H9 (cell line): ENCODE results near the gene ANKMY2. TPM values are rescaled to one million over a fixed set of nuclear protein-coding genes. Genes with fewer than 3 reads are reported as not detected.

Experiments used
- DNase-seq: peaks from one replicate; pipeline ENCODE4 v3.0.0-alpha.2; 2017
- H2AFZ ChIP-seq: one replicate; pipeline ENCODE4 v1.6.1; 2013; ENCODE audit warnings: mild to moderate bottlenecking, low read length, control low read depth, moderate library complexity
- H2AK5ac ChIP-seq: 2 replicates; pipeline ENCODE4 v1.6.1; 2013; ENCODE audit warnings: low read length, control low read depth, mixed read lengths; ENCODE audit not compliant: insufficient read length
- H2BK120ac ChIP-seq: one replicate; pipeline ENCODE4 v1.6.1; 2013; ENCODE audit warnings: low read depth, mild to moderate bottlenecking, low read length, control low read depth, inconsistent platforms; ENCODE audit not compliant: poor library complexity, severe bottlenecking
- H2BK12ac ChIP-seq: 2 replicates; pipeline ENCODE4 v1.6.1; 2013; ENCODE audit warnings: low read length, control low read depth, mixed read lengths, low read depth; ENCODE audit not compliant: insufficient read length
- H2BK15ac ChIP-seq: 2 replicates; pipeline ENCODE4 v1.6.1; 2013; ENCODE audit warnings: low read depth, low read length, control low read depth
- H2BK20ac ChIP-seq: one replicate; pipeline ENCODE4 v1.6.1; 2013; ENCODE audit warnings: low read depth, mild to moderate bottlenecking, low read length, control low read depth, inconsistent platforms; ENCODE audit not compliant: poor library complexity, severe bottlenecking
- H2BK5ac ChIP-seq: 2 replicates; pipeline ENCODE4 v1.6.1; 2013; ENCODE audit warnings: low read length, control low read depth, mixed read lengths; ENCODE audit not compliant: insufficient read length
- H3K14ac ChIP-seq: 2 replicates; pipeline ENCODE4 v1.6.1; 2013; ENCODE audit warnings: low read length, control low read depth; ENCODE audit not compliant: insufficient read depth
- H3K18ac ChIP-seq: 2 replicates; pipeline ENCODE4 v1.6.1; 2013; ENCODE audit warnings: low read depth, mild to moderate bottlenecking, mixed read lengths, low read length, control low read depth; ENCODE audit not compliant: insufficient read length
- H3K23ac ChIP-seq: 2 replicates; pipeline ENCODE4 v1.6.1; 2013; ENCODE audit warnings: low read length, control low read depth, mixed read lengths, low read depth; ENCODE audit not compliant: insufficient read length
- H3K23me2 ChIP-seq: 2 replicates; pipeline ENCODE4 v1.6.1; 2013; ENCODE audit warnings: low read depth, mild to moderate bottlenecking, mixed read lengths, low read length, control low read depth; ENCODE audit not compliant: insufficient read length, poor library complexity, severe bottlenecking
- H3K27ac ChIP-seq: 2 replicates; pipeline ENCODE4 v1.5.1; 2013; ENCODE audit warnings: low read length, control low read depth, mixed read lengths, low read depth; ENCODE audit not compliant: insufficient read length
- H3K27me3 ChIP-seq: 2 replicates; pipeline ENCODE4 v1.6.1; 2013; ENCODE audit warnings: low read length, control low read depth, inconsistent platforms; ENCODE audit not compliant: insufficient read depth
- H3K4ac ChIP-seq: 2 replicates; pipeline ENCODE4 v1.6.1; 2013; ENCODE audit warnings: low read depth, mild to moderate bottlenecking, control low read depth, inconsistent platforms, low read length, moderate library complexity
- H3K4me1 ChIP-seq: 2 replicates; pipeline ENCODE4 v1.6.1; 2013; ENCODE audit warnings: low read length, control low read depth, inconsistent platforms; ENCODE audit not compliant: insufficient read depth
- H3K4me2 ChIP-seq: 2 replicates; pipeline ENCODE4 v1.6.1; 2013; ENCODE audit warnings: low read length, control low read depth, mixed read lengths; ENCODE audit not compliant: insufficient read length, insufficient read depth
- H3K56ac ChIP-seq: 2 replicates; pipeline ENCODE4 v1.6.1; 2013; ENCODE audit warnings: low read depth, mild to moderate bottlenecking, mixed read lengths, low read length, control low read depth; ENCODE audit not compliant: insufficient read length
- H3K79me1 ChIP-seq: 2 replicates; pipeline ENCODE4 v1.6.1; 2013; ENCODE audit warnings: low read depth, mild to moderate bottlenecking, moderate library complexity, low read length, control low read depth, inconsistent platforms; ENCODE audit not compliant: insufficient read depth, poor library complexity, severe bottlenecking
- H3K79me2 ChIP-seq: 2 replicates; pipeline ENCODE4 v1.6.1; 2013; ENCODE audit warnings: low read length, control low read depth, inconsistent platforms; ENCODE audit not compliant: insufficient read depth
- H3K9ac ChIP-seq: 2 replicates; pipeline ENCODE4 v1.6.1; 2013; ENCODE audit warnings: low read length, control low read depth, mixed read lengths; ENCODE audit not compliant: insufficient read length; ENCODE audit errors: extremely low read depth
- H3K9me3 ChIP-seq: one replicate; pipeline ENCODE4 v1.6.1; 2013; ENCODE audit warnings: low read depth, low read length, inconsistent platforms; ENCODE audit not compliant: control insufficient read depth
- H3T11ph ChIP-seq: one replicate; pipeline ENCODE4 v1.6.1; 2013; ENCODE audit warnings: mild to moderate bottlenecking, low read length, control low read depth, inconsistent platforms
- H4K20me1 ChIP-seq: one replicate; pipeline ENCODE4 v1.6.1; 2013; ENCODE audit not compliant: control insufficient read depth, insufficient read length, insufficient read depth
- H4K5ac ChIP-seq: 2 replicates; pipeline ENCODE4 v1.6.1; 2013; ENCODE audit warnings: low read depth, mild to moderate bottlenecking, mixed read lengths, low read length, control low read depth; ENCODE audit not compliant: insufficient read length
- H4K8ac ChIP-seq: replicated peaks from 2 replicates; pipeline ENCODE4 v1.6.1; 2013; ENCODE audit warnings: low read length, control low read depth, mixed read lengths, low read depth; ENCODE audit not compliant: insufficient read length
- H4K91ac ChIP-seq: 2 replicates; pipeline ENCODE4 v1.6.1; 2013; ENCODE audit warnings: low read depth, mild to moderate bottlenecking, moderate library complexity, mixed read lengths, low read length, control low read depth; ENCODE audit not compliant: insufficient read length
- H3K27ac Mint-ChIP-seq, 3 experiments: 2 replicates in 2 of 3; 3 replicates in 1 of 3; pipeline ENCODE4 v1.8.0; 2020 to 2021; ENCODE audit warnings: mixed read lengths in 3 of 3, mild to moderate bottlenecking in 1 of 3, moderate library complexity in 1 of 3
- H3K27me3 Mint-ChIP-seq: 2 replicates; pipeline ENCODE4 v1.8.0; 2021; ENCODE audit warnings: low read depth, mild to moderate bottlenecking, moderate library complexity, mixed read lengths
- H3K36me3 Mint-ChIP-seq, 3 experiments: 2 replicates in 2 of 3; 3 replicates in 1 of 3; pipeline ENCODE4 v1.8.0; 2020 to 2021; ENCODE audit warnings: low read depth in 3 of 3, mixed read lengths in 3 of 3; ENCODE audit not compliant: insufficient read depth in 1 of 3
- H3K4me1 Mint-ChIP-seq, 2 experiments: 2 replicates each; pipeline ENCODE4 v1.8.0; 2020; ENCODE audit warnings: mixed read lengths in 2 of 2
- H3K4me3 Mint-ChIP-seq, 2 experiments: 2 replicates in 1 of 2; 3 replicates in 1 of 2; pipeline ENCODE4 v1.8.0; 2020 to 2021; ENCODE audit warnings: mild to moderate bottlenecking in 2 of 2, mixed read lengths in 2 of 2, moderate library complexity in 1 of 2
- H3K9me3 Mint-ChIP-seq, 2 experiments: 2 replicates in 1 of 2; 3 replicates in 1 of 2; pipeline ENCODE4 v1.8.0; 2020; ENCODE audit warnings: mild to moderate bottlenecking in 2 of 2, mixed read lengths in 2 of 2, moderate library complexity in 1 of 2
- CTCF ChIP-seq: fragments of 200-600 bp; sonication (generic); conservative IDR thresholded peaks from 3 replicates; pipeline ENCODE4 v1.8.0; 2021; ENCODE audit warnings: antibody characterized with exemption, mild to moderate bottlenecking
- WGBS: extraction: QIAGEN DNeasy Blood & Tissue Kit; methylation state at CpG from one replicate; pipeline ENCODE4 v1.1.7; 2013; ENCODE audit warnings: missing lambda C conversion rate, low lambda C conversion rate, mixed read lengths; ENCODE audit not compliant: insufficient read length; ENCODE audit errors: extremely low coverage; 5-methylcytosine and 5-hydroxymethylcytosine counted together
- total RNA-seq: library from RNA; stranded (reverse); gene quantifications from 2 replicates; pipeline ENCODE4 v1.2.1, GENCODE V29; 2021

The ANKMY2 gene
- total RNA-seq, 1 experiment from 2014 or later: 12.7 TPM

GRCh38 chr7:16675277-16675676 lies 29.7 kb upstream of the ANKMY2 start:
- H3K36me3 Mint-ChIP-seq: peaks cover 35 to 64% (median 50%) of the 10 kb centered on the region in 3 experiments
- no peaks in the 10 kb centered on the region for H3K9me3 Mint-ChIP-seq

More at GRCh38 chr7:16675277-16675676, 29.7 kb upstream of the ANKMY2 start:
- Histone ChIP-seq H3K4ac (no peak overlapping the region), H3K9me3 (no peaks in the 10 kb centered on the region), H2BK15ac (no peak overlapping the region), H3K18ac (no peak overlapping the region), H3K27ac (no peak overlapping the region), H2AFZ (no peak overlapping the region), H2BK20ac (no peak overlapping the region), H3K9ac (no peak overlapping the region), H3K79me2 (no peaks in the 10 kb centered on the region; the same call in 1 of the 2 replicates), H3K27me3 (no peaks in the 10 kb centered on the region), H3K23me2 (no peaks in the 10 kb centered on the region), H2AK5ac (no peak overlapping the region), H3K4me1 (peaks cover 2% of the 10 kb centered on the region; the same call in 1 of the 2 replicates), H2BK120ac (no peak overlapping the region), H3K56ac (no peak overlapping the region), H4K20me1 (no peaks in the 10 kb centered on the region), H3K14ac (no peak overlapping the region), H3K4me2 (no peak overlapping the region), H2BK5ac (no peak overlapping the region), H2BK12ac (no peak overlapping the region), H4K5ac (no peak overlapping the region), H3K23ac (no peak overlapping the region), H3T11ph (no peak overlapping the region), H4K8ac (no peak overlapping the region), H4K91ac (no peak overlapping the region), H3K79me1 (no peaks in the 10 kb centered on the region)
- Mint-ChIP-seq H3K27me3 (no peaks in the 10 kb centered on the region), H3K4me3 (no peak overlapping the region), H3K4me1 (peaks cover 18 to 20% of the 10 kb centered on the region in 2 experiments), H3K27ac (no peak overlapping the region; a peak in 1 of 7 replicates)
- no CpG with 5 or more reads among the region's 3 CpGs for WGBS
- TF ChIP-seq CTCF: no peak
- DNase-seq: no peak
